H54 (cell line): ENCODE measurements around the gene PAPPA.
A peak's percentile ranks its signal among the peaks of the same experiment; 100 is the strongest.

Experiments used
- DNase-seq: peaks from one replicate; pipeline ENCODE4 v3.0.0; 2011; ENCODE audit warnings: low spot score, mixed read lengths; ENCODE audit not compliant: insufficient read length
- FAIRE-seq: peaks from 3 replicates; lab custom pipeline; 2011; peaks lifted over from hg19 to GRCh38; lab: Jason Lieb, UNC
- POLR2A ChIP-seq: IDR thresholded peaks from 2 replicates; pipeline ENCODE4 v1.6.1; 2011; ENCODE audit warnings: low read depth, mild to moderate bottlenecking, low read length

The PAPPA gene

GRCh38 chr9:116320290-116320689 lies 166.7 kb downstream of the PAPPA start:
- DNase-seq, result no peak
- no peak for TF ChIP-seq POLR2A
- FAIRE-seq, result no peak

- FAIRE-seq, result no peak
Measured at GRCh38 chr9:116322521-116322920, 168.9 kb downstream of the PAPPA start.

GRCh38 chr9:116323012-116323411 lies 169.4 kb downstream of the PAPPA start:
- no peak for TF ChIP-seq POLR2A
- DNase-seq (no peak), FAIRE-seq (no peak)

More at GRCh38 chr9:116322521-116322920, 168.9 kb downstream of the PAPPA start:
- no peak for DNase-seq
- no peak for TF ChIP-seq POLR2A

GRCh38 chr9:116323571-116323970 lies 170.0 kb downstream of the PAPPA start:
- no peak for TF ChIP-seq POLR2A
- FAIRE-seq (no peak), DNase-seq (no peak)

GRCh38 chr9:116325924-116326323 lies 172.3 kb downstream of the PAPPA start:
- DNase-seq (no peak), FAIRE-seq (no peak)
- TF ChIP-seq POLR2A, result no peak

- DNase-seq, result no peak
- TF ChIP-seq POLR2A, result no peak
- no peak for FAIRE-seq
Measured at GRCh38 chr9:116327701-116328405, 174.3 kb downstream of the PAPPA start.

- no peak for DNase-seq
- no peak for FAIRE-seq
- TF ChIP-seq POLR2A, result no peak
Measured at GRCh38 chr9:116329470-116329869, 175.9 kb downstream of the PAPPA start.

GRCh38 chr9:116331241-116331640 lies 177.7 kb downstream of the PAPPA start:
- no peak for TF ChIP-seq POLR2A
- FAIRE-seq, result no peak
- DNase-seq, result no peak

- DNase-seq (no peak), FAIRE-seq (no peak)
- no peak for TF ChIP-seq POLR2A
Measured at GRCh38 chr9:116332090-116332489, 178.5 kb downstream of the PAPPA start.

- FAIRE-seq, result no peak
- TF ChIP-seq POLR2A, result no peak
- DNase-seq, result no peak
Measured at GRCh38 chr9:116333254-116333653, 179.7 kb downstream of the PAPPA start.

GRCh38 chr9:116334546-116335150 lies 181.1 kb downstream of the PAPPA start:
- FAIRE-seq (no peak), DNase-seq (no peak)
- no peak for TF ChIP-seq POLR2A

GRCh38 chr9:116335392-116335791 lies 181.8 kb downstream of the PAPPA start:
- FAIRE-seq, result no peak
- no peak for TF ChIP-seq POLR2A
- no peak for DNase-seq

- no peak for TF ChIP-seq POLR2A
- FAIRE-seq (no peak), DNase-seq (no peak)
Measured at GRCh38 chr9:116336133-116336862, 182.7 kb downstream of the PAPPA start.

GRCh38 chr9:116337015-116337414 lies 183.4 kb downstream of the PAPPA start:
- FAIRE-seq, result peak; percentile 82
- no peak for TF ChIP-seq POLR2A
- peak; percentile 32 for DNase-seq
